Measurements from ENCODE around the gene CCDC188.

Gene CCDC188

GRCh38 chr22:20150381-20151275 lies at the start of gene CCDC188:
CCDC188 (minus strand) TSS chr22:20151055; CDS start chr22:20150986, 69 bp downstream.
- DNase-seq, result no peak

GRCh38 chr22:20199906-20200305 lies 49.1 kb upstream of the CCDC188 start:
- DNase-seq, result no peak

GRCh38 chr22:20199413-20199842 lies 48.6 kb upstream of the CCDC188 start:
- no peak for DNase-seq

- no peak for DNase-seq
These were observed 47.9 kb upstream of the CCDC188 start for GRCh38 chr22:20198557-20199319.

- no peak for DNase-seq
These were observed 46.7 kb upstream of the CCDC188 start for GRCh38 chr22:20197407-20198030.

GRCh38 chr22:20196094-20196842 lies 45.4 kb upstream of the CCDC188 start:
- DNase-seq, result no peak

- DNase-seq, result no peak
These were observed 44.1 kb upstream of the CCDC188 start for GRCh38 chr22:20194681-20195593.

- DNase-seq, result no peak
These were observed 43.1 kb upstream of the CCDC188 start for GRCh38 chr22:20193761-20194494.

- DNase-seq, result no peak
These were observed 42.3 kb upstream of the CCDC188 start for GRCh38 chr22:20192972-20193760.

GRCh38 chr22:20192293-20192971 lies 41.6 kb upstream of the CCDC188 start:
- DNase-seq, result no peak

GRCh38 chr22:20191803-20192202 lies 40.9 kb upstream of the CCDC188 start:
- DNase-seq, result no peak

GRCh38 chr22:20191000-20191515 lies 40.2 kb upstream of the CCDC188 start:
- DNase-seq, result no peak

- DNase-seq, result no peak
These were observed 37.7 kb upstream of the CCDC188 start for GRCh38 chr22:20188567-20188877.

- no peak for DNase-seq
These were observed 37.1 kb upstream of the CCDC188 start for GRCh38 chr22:20187777-20188566.

GRCh38 chr22:20186871-20187546 lies 36.2 kb upstream of the CCDC188 start:
- DNase-seq, result no peak

- no peak for DNase-seq
These were observed 35.5 kb upstream of the CCDC188 start for GRCh38 chr22:20186183-20186870.

GRCh38 chr22:20185750-20186149 lies 34.9 kb upstream of the CCDC188 start:
- DNase-seq, result no peak

Measured in fibroblast of skin of right quadriceps (primary cell).